GM23338 (cell line): ENCODE measurements around the gene HS6ST3. TPM values are rescaled to one million over a fixed set of nuclear protein-coding genes. Genes with fewer than 3 reads are reported as not detected.

Source experiments
- ATAC-seq: fragments of 200-7000 bp; cut with Tn5 transposase; 3 replicates; pipeline ENCODE4 v1.9.1; 2020
- DNase-seq: peaks from one replicate; pipeline ENCODE4 v3.0.0-alpha.2; 2015; ENCODE audit warnings: low spot score
- H2AFZ ChIP-seq: fragments of 200-600 bp; sonication (generic); 2 replicates; pipeline ENCODE4 v1.8.0; 2016; ENCODE audit warnings: antibody characterized with exemption, mild to moderate bottlenecking, moderate library complexity
- H3F3A ChIP-seq: fragments of 200-600 bp; sonication (generic); replicated peaks from 2 replicates; pipeline ENCODE4 v1.8.0; 2017; ENCODE audit warnings: antibody characterized with exemption, mixed run types, low read depth
- H3K27ac ChIP-seq: fragments of 200-600 bp; sonication (generic); 2 replicates; pipeline ENCODE4 v1.6.1; 2016; ENCODE audit warnings: low read depth
- H3K27me3 ChIP-seq: fragments of 200-600 bp; sonication (generic); 2 replicates; pipeline ENCODE4 v1.8.0; 2016; ENCODE audit warnings: mild to moderate bottlenecking, mixed run types, moderate library complexity; ENCODE audit not compliant: insufficient read depth
- H3K36me3 ChIP-seq: fragments of 200-600 bp; sonication (generic); 2 replicates; pipeline ENCODE4 v1.8.0; 2016; ENCODE audit warnings: mild to moderate bottlenecking; ENCODE audit not compliant: insufficient read depth
- H3K4me1 ChIP-seq: fragments of 200-600 bp; sonication (generic); 2 replicates; pipeline ENCODE4 v1.8.0; 2016; ENCODE audit warnings: mild to moderate bottlenecking, moderate library complexity; ENCODE audit not compliant: insufficient read depth
- H3K4me2 ChIP-seq: fragments of 200-600 bp; sonication (generic); 2 replicates; pipeline ENCODE4 v1.7.1; 2017; ENCODE audit warnings: mixed run types
- H3K4me3 ChIP-seq: fragments of 200-600 bp; sonication (generic); 2 replicates; pipeline ENCODE4 v1.6.1; 2016; ENCODE audit warnings: mixed run types
- H3K79me2 ChIP-seq: fragments of 200-600 bp; sonication (generic); replicated peaks from 2 replicates; pipeline ENCODE4 v1.8.0; 2017; ENCODE audit warnings: mild to moderate bottlenecking; ENCODE audit not compliant: insufficient read depth
- H3K9me2 ChIP-seq: fragments of 200-600 bp; sonication (generic); 2 replicates; pipeline ENCODE4 v1.8.0; 2017; ENCODE audit not compliant: insufficient read depth
- H4K20me1 ChIP-seq: fragments of 200-600 bp; sonication (generic); replicated peaks from 2 replicates; pipeline ENCODE4 v1.8.0; 2017; ENCODE audit warnings: mild to moderate bottlenecking; ENCODE audit not compliant: insufficient read depth
- H3K27ac Mint-ChIP-seq: 2 replicates; pipeline ENCODE4 v1.8.0; 2020; ENCODE audit warnings: inconsistent platforms, mild to moderate bottlenecking, moderate library complexity, mixed read lengths
- H3K27me3 Mint-ChIP-seq: 3 replicates; pipeline ENCODE4 v1.8.0; 2022; ENCODE audit warnings: low read depth, mild to moderate bottlenecking, moderate library complexity, mixed read lengths, inconsistent platforms; ENCODE audit not compliant: insufficient read depth, poor library complexity
- H3K36me3 Mint-ChIP-seq: 3 replicates; pipeline ENCODE4 v1.8.0; 2021; ENCODE audit warnings: low read depth, mild to moderate bottlenecking, inconsistent platforms, moderate library complexity, mixed read lengths
- H3K4me1 Mint-ChIP-seq: 3 replicates; pipeline ENCODE4 v1.8.0; 2020; ENCODE audit warnings: mild to moderate bottlenecking, inconsistent platforms, mixed read lengths
- H3K4me3 Mint-ChIP-seq: 3 replicates; pipeline ENCODE4 v1.8.0; 2021; ENCODE audit warnings: moderate library complexity, mild to moderate bottlenecking, inconsistent platforms, mixed read lengths
- H3K9me3 Mint-ChIP-seq: 3 replicates; pipeline ENCODE4 v1.8.0; 2020; ENCODE audit warnings: moderate library complexity, mild to moderate bottlenecking, inconsistent platforms, mixed read lengths
- CREB1 ChIP-seq: fragments of 250-450 bp; sonication (Bioruptor Pico); IDR thresholded peaks from 2 replicates; pipeline ENCODE4 v1.5.0; 2020; ENCODE audit warnings: low read depth, mild to moderate bottlenecking, moderate library complexity
- EZH2 ChIP-seq: fragments of 200-600 bp; sonication (generic); IDR thresholded peaks from one replicate; pipeline ENCODE4 v1.8.0; 2017; ENCODE audit warnings: antibody characterized with exemption, mild to moderate bottlenecking, low read depth; ENCODE audit not compliant: unreplicated experiment
- EZH2phosphoT487 ChIP-seq: fragments of 200-600 bp; sonication (generic); IDR thresholded peaks from one replicate; pipeline ENCODE4 v1.8.1; 2018; ENCODE audit warnings: antibody characterized with exemption; ENCODE audit not compliant: unreplicated experiment
- JUNB ChIP-seq: IDR thresholded peaks from one replicate; pipeline ENCODE4 v1.6.1; 2016; ENCODE audit warnings: antibody characterized with exemption; ENCODE audit not compliant: unreplicated experiment
- POLR2AphosphoS5 ChIP-seq: IDR thresholded peaks from 2 replicates; pipeline ENCODE4 v1.6.1; 2016; ENCODE audit warnings: antibody characterized with exemption, low read depth
- STAT1 ChIP-seq: IDR thresholded peaks from one replicate; pipeline ENCODE4 v1.6.1; 2016; ENCODE audit warnings: antibody characterized with exemption; ENCODE audit not compliant: unreplicated experiment
- ZNF114 ChIP-seq: fragments of 250-450 bp; sonication (Bioruptor Pico); IDR thresholded peaks from 2 replicates; pipeline ENCODE4 v1.5.0; 2020; ENCODE audit warnings: mild to moderate bottlenecking, moderate library complexity
- polyA plus RNA-seq: library from polyadenylated mRNA; unstranded; fragments of >200 nt; fragmentation: Nextera tagmentation; extraction: Ambion mirVana; gene quantifications from 2 replicates; pipeline ENCODE4 v1.2.1, GENCODE V29; 2016
- total RNA-seq: library from RNA; depleted of rRNA; stranded (reverse); fragments of >200 nt; shearing (Covaris generic); gene quantifications from 2 replicates; pipeline ENCODE4 v1.2.3, GENCODE V29; 2014
- TF ChIP-seq, protein P1 (sequence below): fragments of 250-450 bp; sonication (Bioruptor Pico); IDR thresholded peaks from 2 replicates; pipeline ENCODE4 v1.5.0; 2020; ENCODE audit warnings: mild to moderate bottlenecking, moderate library complexity
- TF ChIP-seq, protein P2 (sequence below), 2 experiments: fragments of 200-600 bp in 1 of 2; sonication (generic) in 1 of 2; conservative IDR thresholded peaks; 2 replicates each; pipeline versions ENCODE4 v1.5.1 to v1.6.1; 2016 to 2017; ENCODE audit warnings: antibody characterized with exemption in 2 of 2, low read depth in 2 of 2, mild to moderate bottlenecking in 2 of 2, moderate library complexity in 1 of 2
- TF ChIP-seq, protein P3 (sequence below): IDR thresholded peaks from 2 replicates; pipeline ENCODE4 v1.6.1; 2016; ENCODE audit warnings: antibody characterized with exemption

The HS6ST3 gene
- total and polyA plus RNA-seq, 2 experiments from 2014 or later = 0.52 to 0.80 TPM

DNA sequence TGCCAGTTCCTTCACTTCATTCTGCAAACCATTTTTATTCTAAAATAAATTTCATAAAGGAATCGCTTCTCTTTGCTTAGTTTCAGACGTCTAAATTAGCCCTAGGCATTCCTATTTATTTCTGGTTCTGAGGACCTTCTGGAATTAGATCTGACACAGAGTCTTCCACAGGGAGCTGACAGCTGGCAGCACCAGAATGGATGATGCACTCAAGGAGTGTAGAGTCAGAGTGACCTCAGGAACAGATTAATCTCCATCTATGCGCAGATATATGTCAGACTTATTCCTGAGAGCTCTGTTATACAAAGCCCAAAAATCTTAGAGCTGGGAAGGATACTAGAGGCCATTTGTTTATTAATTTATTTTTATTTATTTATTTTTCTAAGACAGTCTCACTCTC is 450.8 kb downstream of the HS6ST3 start:
- no peak overlapping the region for H2AFZ ChIP-seq

More for the DNA sequence above, 450.8 kb downstream of the HS6ST3 start:
- Histone ChIP-seq H3K4me2 (no peak overlapping the region), H3K9me2 (no peaks in the 10 kb centered on the region), H3F3A (no peaks in the 10 kb centered on the region), H4K20me1 (no peaks in the 10 kb centered on the region), H3K4me3 (no peak overlapping the region), H3K79me2 (no peaks in the 10 kb centered on the region), H3K36me3 (no peaks in the 10 kb centered on the region), H3K27me3 (no peaks in the 10 kb centered on the region), H3K4me1 (no peaks in the 10 kb centered on the region), H3K27ac (no peak overlapping the region)
- H3K4me3 Mint-ChIP-seq = no peak overlapping the region
- DNase-seq (no peak), ATAC-seq (no peak)
- H3K36me3 Mint-ChIP-seq = no peaks in the 10 kb centered on the region
- no peaks in the 10 kb centered on the region for H3K4me1 Mint-ChIP-seq
- no peaks in the 10 kb centered on the region for H3K27me3 Mint-ChIP-seq
- TF ChIP-seq JUNB (no peak), EZH2phosphoT487 (no peak), ZNF114 (CRISPR knock-in tag) (no peak), EZH2 (no peak), STAT1 (no peak), CREB1 (CRISPR knock-in tag) (no peak), POLR2AphosphoS5 (no peak)
- TF ChIP-seq, protein P1, sequence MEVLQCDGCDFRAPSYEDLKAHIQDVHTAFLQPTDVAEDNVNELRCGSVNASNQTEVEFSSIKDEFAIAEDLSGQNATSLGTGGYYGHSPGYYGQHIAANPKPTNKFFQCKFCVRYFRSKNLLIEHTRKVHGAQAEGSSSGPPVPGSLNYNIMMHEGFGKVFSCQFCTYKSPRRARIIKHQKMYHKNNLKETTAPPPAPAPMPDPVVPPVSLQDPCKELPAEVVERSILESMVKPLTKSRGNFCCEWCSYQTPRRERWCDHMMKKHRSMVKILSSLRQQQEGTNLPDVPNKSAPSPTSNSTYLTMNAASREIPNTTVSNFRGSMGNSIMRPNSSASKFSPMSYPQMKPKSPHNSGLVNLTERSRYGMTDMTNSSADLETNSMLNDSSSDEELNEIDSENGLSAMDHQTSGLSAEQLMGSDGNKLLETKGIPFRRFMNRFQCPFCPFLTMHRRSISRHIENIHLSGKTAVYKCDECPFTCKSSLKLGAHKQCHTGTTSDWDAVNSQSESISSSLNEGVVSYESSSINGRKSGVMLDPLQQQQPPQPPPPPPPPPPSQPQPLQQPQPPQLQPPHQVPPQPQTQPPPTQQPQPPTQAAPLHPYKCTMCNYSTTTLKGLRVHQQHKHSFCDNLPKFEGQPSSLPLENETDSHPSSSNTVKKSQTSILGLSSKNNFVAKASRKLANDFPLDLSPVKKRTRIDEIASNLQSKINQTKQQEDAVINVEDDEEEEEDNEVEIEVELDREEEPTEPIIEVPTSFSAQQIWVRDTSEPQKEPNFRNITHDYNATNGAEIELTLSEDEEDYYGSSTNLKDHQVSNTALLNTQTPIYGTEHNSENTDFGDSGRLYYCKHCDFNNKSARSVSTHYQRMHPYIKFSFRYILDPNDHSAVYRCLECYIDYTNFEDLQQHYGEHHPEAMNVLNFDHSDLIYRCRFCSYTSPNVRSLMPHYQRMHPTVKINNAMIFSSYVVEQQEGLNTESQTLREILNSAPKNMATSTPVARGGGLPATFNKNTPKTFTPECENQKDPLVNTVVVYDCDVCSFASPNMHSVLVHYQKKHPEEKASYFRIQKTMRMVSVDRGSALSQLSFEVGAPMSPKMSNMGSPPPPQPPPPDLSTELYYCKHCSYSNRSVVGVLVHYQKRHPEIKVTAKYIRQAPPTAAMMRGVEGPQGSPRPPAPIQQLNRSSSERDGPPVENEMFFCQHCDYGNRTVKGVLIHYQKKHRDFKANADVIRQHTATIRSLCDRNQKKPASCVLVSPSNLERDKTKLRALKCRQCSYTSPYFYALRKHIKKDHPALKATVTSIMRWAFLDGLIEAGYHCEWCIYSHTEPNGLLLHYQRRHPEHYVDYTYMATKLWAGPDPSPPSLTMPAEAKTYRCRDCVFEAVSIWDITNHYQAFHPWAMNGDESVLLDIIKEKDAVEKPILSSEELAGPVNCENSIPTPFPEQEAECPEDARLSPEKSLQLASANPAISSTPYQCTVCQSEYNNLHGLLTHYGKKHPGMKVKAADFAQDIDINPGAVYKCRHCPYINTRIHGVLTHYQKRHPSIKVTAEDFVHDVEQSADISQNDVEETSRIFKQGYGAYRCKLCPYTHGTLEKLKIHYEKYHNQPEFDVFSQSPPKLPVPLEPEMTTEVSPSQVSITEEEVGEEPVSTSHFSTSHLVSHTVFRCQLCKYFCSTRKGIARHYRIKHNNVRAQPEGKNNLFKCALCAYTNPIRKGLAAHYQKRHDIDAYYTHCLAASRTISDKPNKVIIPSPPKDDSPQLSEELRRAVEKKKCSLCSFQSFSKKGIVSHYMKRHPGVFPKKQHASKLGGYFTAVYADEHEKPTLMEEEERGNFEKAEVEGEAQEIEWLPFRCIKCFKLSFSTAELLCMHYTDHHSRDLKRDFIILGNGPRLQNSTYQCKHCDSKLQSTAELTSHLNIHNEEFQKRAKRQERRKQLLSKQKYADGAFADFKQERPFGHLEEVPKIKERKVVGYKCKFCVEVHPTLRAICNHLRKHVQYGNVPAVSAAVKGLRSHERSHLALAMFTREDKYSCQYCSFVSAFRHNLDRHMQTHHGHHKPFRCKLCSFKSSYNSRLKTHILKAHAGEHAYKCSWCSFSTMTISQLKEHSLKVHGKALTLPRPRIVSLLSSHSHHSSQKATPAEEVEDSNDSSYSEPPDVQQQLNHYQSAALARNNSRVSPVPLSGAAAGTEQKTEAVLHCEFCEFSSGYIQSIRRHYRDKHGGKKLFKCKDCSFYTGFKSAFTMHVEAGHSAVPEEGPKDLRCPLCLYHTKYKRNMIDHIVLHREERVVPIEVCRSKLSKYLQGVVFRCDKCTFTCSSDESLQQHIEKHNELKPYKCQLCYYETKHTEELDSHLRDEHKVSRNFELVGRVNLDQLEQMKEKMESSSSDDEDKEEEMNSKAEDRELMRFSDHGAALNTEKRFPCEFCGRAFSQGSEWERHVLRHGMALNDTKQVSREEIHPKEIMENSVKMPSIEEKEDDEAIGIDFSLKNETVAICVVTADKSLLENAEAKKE = no peak
- TF ChIP-seq, protein P2, sequence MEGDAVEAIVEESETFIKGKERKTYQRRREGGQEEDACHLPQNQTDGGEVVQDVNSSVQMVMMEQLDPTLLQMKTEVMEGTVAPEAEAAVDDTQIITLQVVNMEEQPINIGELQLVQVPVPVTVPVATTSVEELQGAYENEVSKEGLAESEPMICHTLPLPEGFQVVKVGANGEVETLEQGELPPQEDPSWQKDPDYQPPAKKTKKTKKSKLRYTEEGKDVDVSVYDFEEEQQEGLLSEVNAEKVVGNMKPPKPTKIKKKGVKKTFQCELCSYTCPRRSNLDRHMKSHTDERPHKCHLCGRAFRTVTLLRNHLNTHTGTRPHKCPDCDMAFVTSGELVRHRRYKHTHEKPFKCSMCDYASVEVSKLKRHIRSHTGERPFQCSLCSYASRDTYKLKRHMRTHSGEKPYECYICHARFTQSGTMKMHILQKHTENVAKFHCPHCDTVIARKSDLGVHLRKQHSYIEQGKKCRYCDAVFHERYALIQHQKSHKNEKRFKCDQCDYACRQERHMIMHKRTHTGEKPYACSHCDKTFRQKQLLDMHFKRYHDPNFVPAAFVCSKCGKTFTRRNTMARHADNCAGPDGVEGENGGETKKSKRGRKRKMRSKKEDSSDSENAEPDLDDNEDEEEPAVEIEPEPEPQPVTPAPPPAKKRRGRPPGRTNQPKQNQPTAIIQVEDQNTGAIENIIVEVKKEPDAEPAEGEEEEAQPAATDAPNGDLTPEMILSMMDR (conservative IDR thresholded peaks at IDR 0.05; ENCODE audit: low read depth in 2 of 2) = no peak
- TF ChIP-seq, protein P3, sequence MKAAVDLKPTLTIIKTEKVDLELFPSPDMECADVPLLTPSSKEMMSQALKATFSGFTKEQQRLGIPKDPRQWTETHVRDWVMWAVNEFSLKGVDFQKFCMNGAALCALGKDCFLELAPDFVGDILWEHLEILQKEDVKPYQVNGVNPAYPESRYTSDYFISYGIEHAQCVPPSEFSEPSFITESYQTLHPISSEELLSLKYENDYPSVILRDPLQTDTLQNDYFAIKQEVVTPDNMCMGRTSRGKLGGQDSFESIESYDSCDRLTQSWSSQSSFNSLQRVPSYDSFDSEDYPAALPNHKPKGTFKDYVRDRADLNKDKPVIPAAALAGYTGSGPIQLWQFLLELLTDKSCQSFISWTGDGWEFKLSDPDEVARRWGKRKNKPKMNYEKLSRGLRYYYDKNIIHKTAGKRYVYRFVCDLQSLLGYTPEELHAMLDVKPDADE = no peak
- no peak overlapping the region for H3K27ac Mint-ChIP-seq
- H3K9me3 Mint-ChIP-seq = no peaks in the 10 kb centered on the region
